22Rv1 (cell line): ENCODE data around the gene ZNG1F.
A peak's percentile ranks its signal among the peaks of the same experiment; 100 is the strongest.
"Not testable (repeated sequence)": the region's sequence is repeated elsewhere in the genome, so short reads cannot be mapped to it uniquely, and the experiment has no call there.

ENCODE experiments used
- H3K27ac ChIP-seq: fragments of 450-650 bp; 2 replicates; pipeline ENCODE4 v1.5.1; 2017
- TF ChIP-seq, protein P1 (sequence below): fragments of 450-650 bp; IDR thresholded peaks from 2 replicates; pipeline ENCODE4 v1.5.1; 2017; ENCODE audit warnings: mild to moderate bottlenecking

The ZNG1F gene

DNA sequence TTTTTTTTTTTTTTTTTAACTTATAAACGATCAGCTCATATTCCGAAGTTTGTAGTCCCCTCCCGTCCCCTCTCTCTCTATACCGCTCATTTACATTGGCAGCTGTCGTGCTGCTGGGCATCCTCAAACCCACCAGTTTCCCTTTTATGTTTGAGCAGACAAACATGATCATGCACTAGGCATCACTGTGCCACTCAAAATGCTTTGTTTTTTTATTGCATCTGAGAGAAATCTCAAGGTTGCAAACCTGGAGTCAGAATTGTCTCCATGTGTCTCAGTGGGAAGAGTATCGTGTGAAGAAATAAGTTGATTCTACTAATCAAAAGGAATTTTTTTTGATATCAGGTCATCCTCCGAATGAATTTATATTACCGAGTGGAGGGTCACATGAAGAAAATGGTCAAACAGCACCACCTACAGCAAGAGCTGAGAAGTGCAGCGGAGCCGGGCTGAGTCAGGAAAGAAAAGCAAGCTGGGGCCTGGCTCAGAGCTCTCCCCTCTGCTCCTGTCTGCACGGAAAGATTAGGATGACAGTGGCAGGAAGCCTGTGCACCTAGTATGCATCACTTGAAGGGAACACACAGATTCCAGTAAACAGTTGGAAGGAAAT is 100.6 kb downstream of the ZNG1F start:
- TF ChIP-seq, protein P1, sequence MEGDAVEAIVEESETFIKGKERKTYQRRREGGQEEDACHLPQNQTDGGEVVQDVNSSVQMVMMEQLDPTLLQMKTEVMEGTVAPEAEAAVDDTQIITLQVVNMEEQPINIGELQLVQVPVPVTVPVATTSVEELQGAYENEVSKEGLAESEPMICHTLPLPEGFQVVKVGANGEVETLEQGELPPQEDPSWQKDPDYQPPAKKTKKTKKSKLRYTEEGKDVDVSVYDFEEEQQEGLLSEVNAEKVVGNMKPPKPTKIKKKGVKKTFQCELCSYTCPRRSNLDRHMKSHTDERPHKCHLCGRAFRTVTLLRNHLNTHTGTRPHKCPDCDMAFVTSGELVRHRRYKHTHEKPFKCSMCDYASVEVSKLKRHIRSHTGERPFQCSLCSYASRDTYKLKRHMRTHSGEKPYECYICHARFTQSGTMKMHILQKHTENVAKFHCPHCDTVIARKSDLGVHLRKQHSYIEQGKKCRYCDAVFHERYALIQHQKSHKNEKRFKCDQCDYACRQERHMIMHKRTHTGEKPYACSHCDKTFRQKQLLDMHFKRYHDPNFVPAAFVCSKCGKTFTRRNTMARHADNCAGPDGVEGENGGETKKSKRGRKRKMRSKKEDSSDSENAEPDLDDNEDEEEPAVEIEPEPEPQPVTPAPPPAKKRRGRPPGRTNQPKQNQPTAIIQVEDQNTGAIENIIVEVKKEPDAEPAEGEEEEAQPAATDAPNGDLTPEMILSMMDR, result peak; percentile 50
- H3K27ac ChIP-seq, result not testable (repeated sequence)

DNA sequence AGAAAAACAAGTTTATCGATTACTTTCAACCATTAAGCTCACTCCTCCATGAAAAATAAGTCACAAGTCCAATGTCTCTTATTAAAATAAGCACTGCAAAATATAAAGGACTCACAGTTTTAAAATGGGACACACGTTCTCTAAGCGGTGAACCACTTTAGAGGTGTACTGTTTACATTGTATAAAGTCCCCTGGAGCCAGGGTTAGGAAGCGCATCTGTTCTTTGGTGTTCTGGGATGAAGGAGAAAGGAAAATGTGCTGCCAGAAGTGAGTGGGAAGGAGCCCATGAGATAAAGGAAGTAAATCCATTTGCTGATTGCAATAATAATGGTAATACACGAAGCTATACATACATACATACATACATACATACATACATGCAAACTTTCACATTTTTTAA is 101.2 kb downstream of the ZNG1F start:
- H3K27ac ChIP-seq, result not testable (repeated sequence)

DNA sequence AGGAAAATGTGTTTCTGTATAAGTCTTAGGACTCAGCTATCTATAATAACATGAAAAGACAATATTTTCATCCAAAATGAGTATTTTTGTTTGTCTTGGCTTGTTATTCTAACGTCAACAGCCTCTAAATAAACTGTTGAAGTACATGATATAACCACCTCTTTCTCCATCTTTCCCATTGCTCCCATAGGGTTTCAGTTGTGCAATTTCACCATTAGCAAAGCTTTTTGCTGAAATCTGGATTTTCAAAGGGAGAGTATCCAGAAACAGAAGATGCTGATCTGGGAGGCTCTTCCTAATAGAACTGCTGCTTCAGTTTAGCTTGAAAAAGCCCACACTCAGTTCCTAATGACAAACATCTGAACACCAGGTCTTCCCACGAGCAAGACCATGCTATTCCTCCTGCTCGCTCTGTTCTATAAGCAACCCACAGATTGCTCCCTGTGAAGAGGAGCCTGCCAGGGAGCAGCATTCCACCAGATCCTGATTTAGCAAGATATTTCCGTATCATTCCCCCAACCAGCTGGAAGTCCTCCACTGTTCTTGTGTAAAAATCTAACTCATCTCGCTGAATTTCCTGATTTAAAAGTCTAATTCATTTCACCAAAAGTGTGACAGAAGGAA is 101.8 kb downstream of the ZNG1F start:
- H3K27ac ChIP-seq, result not testable (repeated sequence)

DNA sequence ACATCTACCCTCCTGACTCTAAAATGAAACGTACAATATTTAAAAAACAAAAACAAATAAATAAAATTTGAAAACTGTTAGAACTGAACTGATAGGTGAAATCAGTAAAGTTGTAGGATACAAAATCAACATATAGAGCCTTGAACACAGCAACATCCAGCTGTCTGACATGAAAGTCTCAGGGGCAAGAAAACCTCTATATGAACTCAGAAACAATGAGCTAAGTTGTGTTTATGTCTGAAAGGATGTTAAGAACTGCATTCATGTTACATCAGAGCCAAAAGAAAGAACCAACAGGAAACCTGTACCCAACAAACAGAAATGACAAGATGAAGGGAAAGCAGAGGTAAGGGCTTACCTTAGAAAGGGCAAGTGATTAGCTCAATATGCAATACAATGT is 102.4 kb downstream of the ZNG1F start:
- H3K27ac ChIP-seq, result not testable (repeated sequence)

DNA sequence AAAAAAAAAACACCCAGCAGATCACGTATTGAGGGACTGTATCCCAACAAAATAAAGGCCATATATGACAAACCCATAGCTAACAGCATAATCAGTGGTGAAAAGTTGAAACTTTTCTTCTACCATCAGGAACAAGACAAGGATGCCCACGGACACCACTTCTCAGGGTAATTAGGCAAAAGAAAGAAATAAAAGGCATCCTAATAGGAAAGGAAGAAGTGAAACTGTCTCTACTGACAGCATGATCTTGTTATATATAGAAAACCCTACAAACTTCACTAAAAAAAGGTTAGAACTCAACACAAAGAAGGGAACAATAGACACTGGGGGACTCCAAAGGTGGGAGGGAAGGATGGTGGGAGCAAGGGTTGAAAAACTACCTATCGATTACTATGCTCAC is 102.9 kb downstream of the ZNG1F start:
- H3K27ac ChIP-seq, result not testable (repeated sequence)

DNA sequence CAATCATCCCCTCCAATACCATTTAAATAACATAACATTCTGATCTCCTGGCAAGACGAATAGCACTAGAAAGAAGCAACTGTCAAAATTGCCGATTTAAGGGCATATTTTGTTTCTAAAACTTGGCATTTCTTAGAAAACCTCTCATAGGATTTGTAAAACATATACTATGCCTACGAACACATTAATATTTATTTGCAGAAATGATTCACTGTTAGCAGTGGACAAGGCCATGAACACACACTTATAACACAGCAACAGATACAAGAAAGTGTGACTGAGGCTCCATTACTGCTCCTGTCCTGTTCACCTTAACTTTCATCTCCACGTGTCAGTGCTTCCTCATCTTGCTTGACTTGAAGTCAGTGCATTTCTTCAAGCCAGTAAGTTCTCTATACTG is 106.8 kb downstream of the ZNG1F start:
- H3K27ac ChIP-seq, result not testable (repeated sequence)
